Measurements from ENCODE around the gene NPAS3. TPM values are rescaled to one million over a fixed set of nuclear protein-coding genes. Genes with fewer than 3 reads are reported as not detected.

Gene NPAS3
- total and polyA plus RNA-seq, 4 donors, result 0.07 to 0.09 (median 0.08) TPM; not detected in 1

- Histone ChIP-seq H3K27me3 (ENCODE audit: control insufficient read depth in 4 of 4, insufficient read depth in 4 of 4, low read length in 3 of 4) (no peaks in the 10 kb centered on the region), H3K9me3 (ENCODE audit: control insufficient read depth in 4 of 4, low read length in 3 of 4) (no peaks in the 10 kb centered on the region), H3K9ac (ENCODE audit: low read depth in 1 of 2, low read length in 2 of 2) (no peak overlapping the region), H3K4me1 (ENCODE audit: control insufficient read depth in 4 of 4, insufficient read depth in 4 of 4, low read length in 3 of 4) (no peaks in the 10 kb centered on the region), H3K27ac (ENCODE audit: low read depth in 1 of 2, low read length in 2 of 2) (no peak overlapping the region), H3K4me3 (ENCODE audit: low read depth in 1 of 3, low read length in 3 of 3) (no peak overlapping the region), H3K36me3 (ENCODE audit: control insufficient read depth in 4 of 4, insufficient read depth in 3 of 4, low read depth in 1 of 4, low read length in 3 of 4) (no peaks in the 10 kb centered on the region)
- TF ChIP-seq ZBTB33 (IDR thresholded peaks at IDR 0.05) (no peak), ATF3 (IDR thresholded peaks at IDR 0.05) (no peak), HNF4A (conservative IDR thresholded peaks at IDR 0.05) (no peak), TAF1 (conservative IDR thresholded peaks at IDR 0.05) (no peak), RAD21 (IDR thresholded peaks at IDR 0.05) (no peak), FOXA2 (IDR thresholded peaks at IDR 0.05) (no peak)
- 79% methylated on average over 11 of the region's 11 CpGs for WGBS
- no peak for DNase-seq (ENCODE audit: low spot score)
Measured at GRCh38 chr14:33307691-33308251, 369.1 kb downstream of the NPAS3 start.

GRCh38 chr14:33309106-33309505 is 370.4 kb downstream of the NPAS3 start:
- H3K36me3 ChIP-seq (ENCODE audit: control insufficient read depth in 4 of 4, insufficient read depth in 3 of 4, low read depth in 1 of 4, low read length in 3 of 4), result no peaks in the 10 kb centered on the region
- H3K27ac ChIP-seq (ENCODE audit: low read depth in 1 of 2, low read length in 2 of 2), result no peak overlapping the region
- no peak for DNase-seq (ENCODE audit: low spot score)
- H3K9me3 ChIP-seq (ENCODE audit: control insufficient read depth in 4 of 4, low read length in 3 of 4), result no peaks in the 10 kb centered on the region
- H3K27me3 ChIP-seq (ENCODE audit: control insufficient read depth in 4 of 4, insufficient read depth in 4 of 4, low read length in 3 of 4), result no peaks in the 10 kb centered on the region
- TF ChIP-seq TAF1 (conservative IDR thresholded peaks at IDR 0.05), result no peak
- no peak for TF ChIP-seq NR2F2 (IDR thresholded peaks at IDR 0.05)
- no peak for TF ChIP-seq GABPA (IDR thresholded peaks at IDR 0.05 in 1 of 2, conservative IDR thresholded peaks at IDR 0.05 in 1 of 2)
- TF ChIP-seq JUND (IDR thresholded peaks at IDR 0.05), result no peak
- TF ChIP-seq SP1 (IDR thresholded peaks at IDR 0.05), result no peak
- TF ChIP-seq HNF4G (IDR thresholded peaks at IDR 0.05), result no peak
- TF ChIP-seq ZBTB33 (IDR thresholded peaks at IDR 0.05), result no peak
- TF ChIP-seq FOXA2 (IDR thresholded peaks at IDR 0.05), result no peak
- TF ChIP-seq FOXA1 (IDR thresholded peaks at IDR 0.05), result no peak
- no peak for TF ChIP-seq RAD21 (IDR thresholded peaks at IDR 0.05)
- TF ChIP-seq YY1 (IDR thresholded peaks at IDR 0.05), result no peak
- H3K4me1 ChIP-seq (ENCODE audit: control insufficient read depth in 4 of 4, insufficient read depth in 4 of 4, low read length in 3 of 4), result no peaks in the 10 kb centered on the region
- H3K9ac ChIP-seq (ENCODE audit: low read depth in 1 of 2, low read length in 2 of 2), result no peak overlapping the region
- 81% methylated on average over 4 of the region's 4 CpGs for WGBS
- H3K4me3 ChIP-seq (ENCODE audit: low read depth in 1 of 3, low read length in 3 of 3), result no peak overlapping the region

GRCh38 chr14:33315217-33315616 is 376.5 kb downstream of the NPAS3 start:
- H3K36me3 ChIP-seq (ENCODE audit: control insufficient read depth in 4 of 4, insufficient read depth in 3 of 4, low read depth in 1 of 4, low read length in 3 of 4), result no peaks in the 10 kb centered on the region
- H3K4me1 ChIP-seq (ENCODE audit: control insufficient read depth in 4 of 4, insufficient read depth in 4 of 4, low read length in 3 of 4), result no peaks in the 10 kb centered on the region
- no peak overlapping the region for H3K27ac ChIP-seq (ENCODE audit: low read depth in 1 of 2, low read length in 2 of 2)
- H3K9ac ChIP-seq (ENCODE audit: low read depth in 1 of 2, low read length in 2 of 2), result no peak overlapping the region
- H3K9me3 ChIP-seq (ENCODE audit: control insufficient read depth in 4 of 4, low read length in 3 of 4), result no peaks in the 10 kb centered on the region
- no peak overlapping the region for H3K4me3 ChIP-seq (ENCODE audit: low read depth in 1 of 3, low read length in 3 of 3)
- no peaks in the 10 kb centered on the region for H3K27me3 ChIP-seq (ENCODE audit: control insufficient read depth in 4 of 4, insufficient read depth in 4 of 4, low read length in 3 of 4)
- TF ChIP-seq MAX (IDR thresholded peaks at IDR 0.05) (no peak), NR2F2 (IDR thresholded peaks at IDR 0.05) (no peak), RAD21 (IDR thresholded peaks at IDR 0.05) (no peak), YY1 (IDR thresholded peaks at IDR 0.05) (no peak), RXRA (IDR thresholded peaks at IDR 0.05) (no peak), TAF1 (conservative IDR thresholded peaks at IDR 0.05) (no peak), ATF3 (IDR thresholded peaks at IDR 0.05) (no peak), HNF4A (conservative IDR thresholded peaks at IDR 0.05) (no peak)
- WGBS, result 71% methylated on average over 3 of the region's 3 CpGs
- DNase-seq (ENCODE audit: low spot score), result no peak

Measured in liver (tissue), 9 donors.